Adrenal gland (tissue), 12 donors: ENCODE measurements around the gene TTC3. TPM values are rescaled to one million over a fixed set of nuclear protein-coding genes. Genes with fewer than 3 reads are reported as not detected.

Experiments used
- DNase-seq, 7 donors: peaks; one replicate each; pipeline ENCODE4 v3.0.0-alpha.2; 2019 to 2020
- H3K27ac ChIP-seq, 5 donors: fragments of 200-600 bp; sonication (generic) in 4 of 5; 1 replicate in 3 of 5; 2 replicates in 2 of 5; pipeline versions ENCODE4 v1.5.1 to v1.8.0; 2016 to 2020; ENCODE audit warnings: mild to moderate bottlenecking in 1 of 5
- H3K27me3 ChIP-seq: fragments of 200-600 bp; 2 replicates; pipeline ENCODE4 v1.8.0; 2021
- H3K36me3 ChIP-seq, 2 donors: fragments of 200-600 bp; replicated peaks in 1 of 2; 1 replicate in 1 of 2; 2 replicates in 1 of 2; pipeline versions ENCODE4 v1.5.1 to v1.8.0; 2018 to 2022
- H3K4me1 ChIP-seq, 2 donors: fragments of 200-600 bp; replicated peaks in 1 of 2; 1 replicate in 1 of 2; 2 replicates in 1 of 2; pipeline versions ENCODE4 v1.5.1 to v1.8.0; 2018 to 2021
- H3K4me3 ChIP-seq, 4 donors: fragments of 200-600 bp; sonication (generic) in 3 of 4; one replicate each; pipeline ENCODE4 v1.5.1; 2016 to 2018
- H3K9me3 ChIP-seq, 3 donors: fragments of 200-600 bp; sonication (generic) in 1 of 3; replicated peaks in 1 of 3; 1 replicate in 2 of 3; 2 replicates in 1 of 3; pipeline versions ENCODE4 v1.5.1 to v1.8.0; 2016 to 2021
- CTCF ChIP-seq, 6 experiments: fragments of 450-650 bp in 4 of 6; fragments of 200-600 bp in 2 of 6; sonication (generic) in 1 of 6; IDR thresholded peaks; 1 replicate in 5 of 6; 2 replicates in 1 of 6; pipeline versions ENCODE4 v1.5.1 to v1.8.0; 2016 to 2021; ENCODE audit warnings: antibody characterized with exemption in 6 of 6, mild to moderate bottlenecking in 2 of 6, moderate library complexity in 1 of 6
- POLR2A ChIP-seq, 2 donors: fragments of 450-650 bp; IDR thresholded peaks; one replicate each; pipeline ENCODE4 v1.6.1; 2017; ENCODE audit warnings: antibody characterized with exemption in 2 of 2, mild to moderate bottlenecking in 2 of 2, moderate library complexity in 1 of 2
- WGBS, 4 donors: extraction: QIAGEN DNeasy Blood & Tissue Kit in 2 of 4; methylation state at CpG; one replicate each; pipeline versions ENCODE4 v1.1.5 to v1.1.7; 2013 to 2017; 5-methylcytosine and 5-hydroxymethylcytosine counted together
- intact Hi-C, 2 donors: fragments of 100-400 bp; cut with DNase I; formaldehyde crosslinking; loops; one replicate each; pipeline versions ENCODE4 v1.14.1 to v1.15.0; 2022 to 2023
- polyA plus RNA-seq, 3 donors: library from polyadenylated mRNA; stranded (reverse); fragments of 200-250 nt in 2 of 3; fragments of 350-450 nt in 1 of 3; fragmentation: Illumina TruSeq in 1 of 3; extraction: RNeasy Lipid Tissue Mini Kit (QIAGEN cat#74804) in 1 of 3; gene quantifications; one replicate each; pipeline ENCODE4 v1.2.3, GENCODE V29; 2013 to 2014
- total RNA-seq, 9 donors: library from RNA; depleted of rRNA in 4 of 9; stranded (reverse); fragments of >200 nt in 4 of 9; fragments of 120-200 nt in 1 of 9; fragmentation: NEBNext Ultra II Directional in 1 of 9; extraction: Animal tissue kit (Norgen Biotek cat#: 25700) in 1 of 9; gene quantifications; one replicate each; pipeline versions ENCODE4 v1.1.0 to v1.2.4, GENCODE V29; 2013 to 2023
- donor health status: healthy with polysubstance abuse.
- donor health status: Bipolar disorder and iron deficiency.
- donor health status: DM: yes; HTN: yes; CAD: no.
- donor health status: DM: no; HTN: no; CAD: no.
- donor health status: DM: no; HTN: no; CAD: no.
- donor health status: DM: yes; HTN: yes; CAD: no.

TTC3 gene
- total and polyA plus RNA-seq, 12 donors: 37.9 to 286 (median 136) TPM

GRCh38 chr21:37153196-37153934, 80.3 kb downstream of the TTC3 start:
- Histone ChIP-seq H3K4me1 (peaks cover 11 to 17% of the 10 kb centered on the region in 2 donors), H3K27me3 (no peaks in the 10 kb centered on the region), H3K36me3 (peaks cover 0 to 14% of the 10 kb centered on the region in 2 donors), H3K4me3 (no peak overlapping the region), H3K9me3 (no peaks in the 10 kb centered on the region), H3K27ac (peak overlapping the region in 4 of 5 donors; percentile 35 to 80 (median 73))
- intact Hi-C loops: no loop called here
- WGBS, 4 donors: 48 to 67% (median 59%) methylated on average over 4 of the region's 4 CpGs
- TF ChIP-seq POLR2A (IDR thresholded peaks at IDR 0.05) (no peak), CTCF (IDR thresholded peaks at IDR 0.05) (no peak)
- peak; percentile 25 to 71 (median 43) for DNase-seq

GRCh38 chr21:37153935-37154350, 80.9 kb downstream of the TTC3 start:
- no peaks in the 10 kb centered on the region for H3K27me3 ChIP-seq
- H3K4me1 ChIP-seq: peaks cover 11 to 17% of the 10 kb centered on the region in 2 donors
- TF ChIP-seq POLR2A (IDR thresholded peaks at IDR 0.05) (no peak), CTCF (IDR thresholded peaks at IDR 0.05) (no peak)
- H3K27ac ChIP-seq: peak overlapping the region in 4 of 5 donors; percentile 35 to 80 (median 73)
- WGBS, 4 donors: 46 to 82% (median 62%) methylated on average over 7 to 9 of the region's 9 CpGs
- DNase-seq: peak; percentile 37 to 86 (median 52)
- H3K9me3 ChIP-seq: no peaks in the 10 kb centered on the region
- H3K4me3 ChIP-seq: no peak overlapping the region
- peaks cover 0 to 20% of the 10 kb centered on the region in 2 donors for H3K36me3 ChIP-seq
- intact Hi-C loops: no loop called here

GRCh38 chr21:37155186-37155585, 82.1 kb downstream of the TTC3 start:
- Histone ChIP-seq H3K9me3 (no peaks in the 10 kb centered on the region), H3K4me1 (peaks cover 11 to 17% of the 10 kb centered on the region in 2 donors), H3K27ac (no peak overlapping the region), H3K27me3 (no peaks in the 10 kb centered on the region), H3K36me3 (peaks cover 0 to 16% of the 10 kb centered on the region in 2 donors), H3K4me3 (no peak overlapping the region)
- TF ChIP-seq CTCF (IDR thresholded peaks at IDR 0.05) (peak in 1 of 6 experiments; percentile 24), POLR2A (IDR thresholded peaks at IDR 0.05) (no peak)
- intact Hi-C loops: no loop called here
- no peak for DNase-seq
- WGBS, 4 donors: 75 to 85% (median 79%) methylated on average over 3 of the region's 3 CpGs

- peaks cover 0 to 23% of the 10 kb centered on the region in 2 donors for H3K36me3 ChIP-seq
Observed at GRCh38 chr21:37157938-37158337, 84.9 kb downstream of the TTC3 start.

More at GRCh38 chr21:37157938-37158337, 84.9 kb downstream of the TTC3 start:
- Histone ChIP-seq H3K27me3 (no peaks in the 10 kb centered on the region), H3K4me3 (no peak overlapping the region), H3K27ac (no peak overlapping the region), H3K9me3 (no peaks in the 10 kb centered on the region), H3K4me1 (peaks cover 10 to 17% of the 10 kb centered on the region in 2 donors)
- intact Hi-C loops: no loop called here
- TF ChIP-seq CTCF (IDR thresholded peaks at IDR 0.05) (no peak), POLR2A (IDR thresholded peaks at IDR 0.05) (no peak)
- 76 to 87% (median 76%) methylated on average over 3 of the region's 3 CpGs for WGBS, 4 donors
- no peak for DNase-seq
